IPS DF 4.7 (cell line): ENCODE data around the gene TGFBR1.

Experiments
- DNase-seq: peaks from one replicate; pipeline ENCODE4 v3.0.0-alpha.2; 2013; ENCODE audit warnings: low spot score; ENCODE audit errors: extremely low read depth

TGFBR1 gene

GRCh38 chr9:99167694-99168093 lies 62.8 kb downstream of the TGFBR1 start:
- no peak for DNase-seq

DNA sequence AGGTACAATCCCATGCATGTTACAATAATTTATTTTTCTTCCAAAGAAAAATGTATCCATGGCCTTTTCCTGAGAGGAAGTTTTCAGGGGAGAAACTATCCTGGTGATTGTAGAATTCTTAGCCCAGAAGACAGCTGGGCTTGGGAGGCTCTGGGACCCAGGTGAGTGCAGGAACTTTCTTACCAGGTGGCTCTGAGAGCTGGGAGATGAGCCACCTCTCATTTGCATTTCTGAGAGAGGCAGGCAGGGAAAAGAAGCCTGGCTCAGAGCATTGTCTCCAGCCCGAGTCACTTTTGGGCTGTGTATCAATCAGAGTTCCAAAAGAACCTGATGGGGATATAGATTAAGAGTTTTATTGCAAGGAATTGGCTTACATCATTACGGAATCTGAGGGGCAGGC lies 64.2 kb downstream of the TGFBR1 start:
- no peak for DNase-seq

- DNase-seq, result no peak
Observed at GRCh38 chr9:99169982-99170761, 65.3 kb downstream of the TGFBR1 start.

- DNase-seq, result no peak
Observed at GRCh38 chr9:99171225-99172123, 66.6 kb downstream of the TGFBR1 start.

DNA sequence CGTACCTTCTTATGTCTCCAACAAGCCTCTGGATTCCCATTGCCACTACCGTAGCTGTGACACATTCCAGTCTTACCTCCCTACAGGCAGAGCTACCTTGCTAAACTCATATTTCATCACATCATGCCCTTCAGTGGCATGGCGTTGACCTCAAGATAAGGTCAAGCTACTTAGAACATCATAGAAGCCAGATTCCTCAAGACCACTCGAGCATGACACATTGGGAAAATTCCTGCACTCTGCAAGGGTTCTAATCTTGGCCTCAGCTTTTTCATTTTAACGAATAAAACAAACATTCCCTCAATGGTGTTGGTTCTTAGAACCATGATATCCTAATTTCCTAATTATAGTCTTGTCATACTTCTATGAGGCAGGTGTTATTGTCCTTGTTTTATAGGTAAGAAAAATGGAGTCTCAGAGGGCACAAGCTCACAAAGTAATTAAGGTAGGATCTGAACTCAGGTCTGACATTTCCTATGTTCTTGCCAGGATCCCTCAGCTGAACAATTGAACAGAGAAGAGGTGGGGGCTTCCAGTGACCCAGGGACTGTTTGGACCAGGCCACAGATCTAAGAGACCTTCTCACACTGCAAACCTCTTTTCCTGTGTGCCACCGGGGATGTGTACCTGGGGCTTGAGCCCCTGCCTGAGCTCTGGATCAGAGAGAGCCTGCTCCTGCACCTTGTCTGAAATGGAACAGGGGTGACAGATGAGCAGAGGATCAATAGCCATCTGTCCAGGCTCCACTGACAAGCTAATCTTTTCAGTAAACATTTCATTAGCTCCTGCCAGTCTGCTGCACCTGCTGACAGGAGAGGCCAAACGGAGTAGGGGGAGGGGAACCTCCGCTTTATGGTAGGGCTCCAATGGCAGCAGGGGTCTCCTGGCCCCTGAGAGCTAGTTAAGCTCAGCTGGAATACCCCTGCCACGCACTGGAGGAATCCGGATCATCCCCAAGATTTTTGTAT lies 67.5 kb downstream of the TGFBR1 start:
- DNase-seq, result no peak

DNA sequence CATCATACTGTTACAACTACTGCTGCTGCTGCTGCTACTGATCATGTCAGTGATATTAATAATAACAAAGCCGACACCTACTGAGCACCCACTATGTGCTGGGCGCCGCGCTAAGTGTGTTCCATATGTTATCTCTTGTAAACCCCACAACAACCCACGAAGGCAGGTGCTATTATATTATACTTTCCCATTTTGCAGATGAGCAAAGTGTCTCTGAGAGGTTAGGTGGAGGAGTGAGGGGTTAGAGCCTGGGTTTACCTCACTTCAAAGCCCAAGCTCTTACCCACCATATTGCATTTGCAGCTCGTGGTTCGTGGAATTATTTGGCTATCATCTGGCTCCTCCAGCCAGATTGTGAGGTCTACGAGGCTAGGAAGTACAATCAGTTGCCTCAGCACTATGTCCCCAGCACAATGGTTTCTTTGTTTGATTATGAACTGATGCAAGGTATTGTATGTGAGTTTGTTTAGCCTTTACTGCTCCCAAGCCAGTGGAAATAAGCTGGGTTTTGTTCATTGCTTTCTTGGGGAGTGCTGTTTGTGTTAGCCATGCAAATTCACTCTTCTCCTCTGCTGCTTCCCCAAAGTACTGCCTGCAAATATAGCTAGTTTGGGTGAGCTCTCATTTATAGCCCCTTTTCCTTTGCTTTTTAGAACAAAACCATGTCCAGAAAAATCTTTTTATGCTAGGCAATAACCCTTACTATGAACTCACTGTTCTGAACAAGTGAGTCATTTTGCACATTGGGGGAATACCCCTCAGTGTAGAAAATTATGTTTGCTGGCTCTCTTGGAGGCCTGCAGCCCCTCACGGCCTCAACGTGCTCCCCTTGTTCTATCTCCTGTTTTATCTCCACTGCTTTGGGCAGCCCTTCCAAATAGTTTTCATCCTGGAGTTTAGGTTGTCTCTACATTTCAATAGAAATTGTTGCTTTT lies 68.9 kb downstream of the TGFBR1 start:
- no peak for DNase-seq

DNA sequence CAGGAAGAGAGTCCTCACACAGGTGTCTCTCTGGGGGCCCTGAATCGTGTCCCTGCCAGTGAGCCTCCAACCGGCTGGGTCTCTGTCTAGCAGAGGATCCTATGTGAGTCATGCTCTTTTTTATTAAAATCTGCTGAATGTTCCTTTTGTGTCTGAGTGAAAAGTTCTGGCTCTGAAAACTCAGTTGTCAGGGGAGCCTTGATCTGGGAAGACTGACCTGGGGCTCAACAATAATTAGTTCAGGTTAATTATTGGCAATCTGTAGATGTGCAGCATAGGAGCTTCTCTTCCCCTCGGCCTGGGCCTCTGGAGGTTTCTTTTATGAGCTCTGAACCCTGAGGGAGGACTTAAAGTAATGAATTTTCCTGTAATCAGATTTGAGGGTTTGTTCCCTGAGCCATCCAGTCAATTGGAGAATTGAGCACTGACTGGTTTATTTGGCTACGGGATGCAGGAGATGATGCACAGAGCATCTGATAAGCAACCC lies 71.7 kb downstream of the TGFBR1 start:
- DNase-seq, result no peak

DNA sequence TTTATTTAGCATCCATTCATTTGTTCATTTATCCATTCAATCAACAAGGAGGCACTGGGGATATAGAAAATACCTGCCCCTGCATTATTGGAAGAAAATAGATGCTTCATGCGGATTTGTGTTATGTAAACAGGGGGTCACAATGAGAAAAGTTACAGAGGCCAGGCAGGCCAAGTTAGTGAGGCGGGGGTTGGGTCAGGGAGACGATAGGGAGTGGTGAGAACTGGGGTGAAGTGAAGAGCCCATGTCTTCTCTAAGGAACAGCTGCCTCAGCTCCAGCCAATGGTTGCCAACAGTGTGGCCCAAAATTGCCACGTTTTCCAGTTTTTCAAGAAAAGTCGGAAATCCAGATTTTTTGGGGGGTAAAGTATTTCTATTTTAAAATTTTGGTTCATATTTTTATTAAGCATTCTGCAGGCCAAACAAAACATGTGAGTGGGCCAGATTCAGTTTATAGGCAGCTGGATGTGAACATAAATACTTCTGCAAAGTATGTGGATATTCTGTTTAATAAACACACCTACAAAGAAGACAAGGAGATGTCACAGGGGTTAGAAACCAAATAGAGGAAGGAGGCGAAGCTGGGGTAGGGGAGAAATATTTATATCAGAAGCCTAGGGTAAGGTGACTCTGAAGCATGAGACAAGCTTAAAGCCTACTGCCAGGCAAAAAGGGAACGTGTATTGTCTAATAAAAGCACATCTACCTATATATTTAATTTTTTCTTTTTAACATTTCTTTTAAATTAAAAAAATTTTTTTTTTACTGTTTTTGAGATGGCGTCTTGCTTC lies 72.9 kb downstream of the TGFBR1 start:
- DNase-seq, result no peak

GRCh38 chr9:99178912-99179872 lies 74.3 kb downstream of the TGFBR1 start:
- no peak for DNase-seq

DNA sequence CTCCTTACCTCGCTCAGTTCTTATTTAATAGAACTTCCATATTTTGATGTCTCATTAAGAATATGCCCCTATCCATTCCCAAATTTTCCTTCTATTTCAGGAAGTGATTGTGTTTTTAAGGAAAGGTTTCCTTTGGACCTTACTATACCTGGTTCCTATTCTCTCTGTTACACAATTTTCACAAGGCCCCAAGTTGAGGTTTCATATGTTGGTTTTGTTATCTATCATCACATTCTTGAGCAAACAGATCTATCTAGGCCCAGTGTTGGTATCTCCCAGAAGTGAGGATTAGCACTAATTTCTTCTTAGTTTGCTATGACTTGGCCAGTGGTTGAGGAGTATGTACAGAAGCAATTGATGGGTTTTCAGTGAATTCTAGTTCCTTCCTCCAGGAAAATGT lies 75.3 kb downstream of the TGFBR1 start:
- DNase-seq, result no peak

- DNase-seq, result no peak
Observed at GRCh38 chr9:99180662-99181061, 75.7 kb downstream of the TGFBR1 start.

- DNase-seq, result no peak
Observed at GRCh38 chr9:99181206-99181605, 76.3 kb downstream of the TGFBR1 start.

DNA sequence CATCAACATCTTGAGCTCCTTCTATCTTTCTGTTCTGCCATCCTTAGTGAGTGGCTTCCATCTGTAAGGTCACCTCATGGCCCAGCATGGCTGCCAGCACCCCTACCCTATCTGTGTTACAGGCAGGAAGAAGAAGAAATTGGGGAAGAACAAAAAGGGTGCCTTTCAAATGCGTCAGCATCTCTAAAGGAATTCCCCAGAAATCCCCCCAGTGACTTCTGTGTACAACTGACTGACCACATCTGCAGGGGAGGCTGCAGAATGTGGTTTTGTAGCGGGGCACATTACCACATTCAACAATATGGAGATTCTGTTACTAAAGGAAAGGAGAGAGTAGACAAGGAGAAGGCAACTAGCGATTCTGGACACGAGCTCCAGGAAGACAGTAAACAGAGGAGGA lies 76.7 kb downstream of the TGFBR1 start:
- DNase-seq, result no peak

GRCh38 chr9:99182356-99182755 lies 77.4 kb downstream of the TGFBR1 start:
- no peak for DNase-seq

GRCh38 chr9:99183616-99184015 lies 78.7 kb downstream of the TGFBR1 start:
- no peak for DNase-seq

DNA sequence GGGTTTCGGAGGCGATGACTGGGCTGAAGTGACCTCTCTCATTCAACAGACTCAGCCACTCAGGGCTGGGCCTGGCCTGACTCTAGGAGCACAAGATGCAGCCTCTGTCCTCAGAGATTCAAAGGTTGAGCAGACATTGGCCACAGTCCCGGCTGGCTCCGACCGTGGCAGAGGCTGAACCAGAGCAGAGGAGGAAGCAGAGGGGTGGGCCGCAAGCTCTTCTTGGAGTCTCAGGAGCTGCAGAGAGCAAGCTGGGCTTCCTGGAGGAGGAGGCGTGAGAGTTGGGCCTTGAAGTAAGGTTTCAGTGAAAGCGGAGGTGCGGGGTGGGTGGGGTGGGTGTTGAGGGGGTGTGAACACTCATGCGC lies 79.2 kb downstream of the TGFBR1 start:
- DNase-seq, result no peak

- DNase-seq, result peak; percentile 93
Observed at GRCh38 chr9:99184475-99185347, 79.8 kb downstream of the TGFBR1 start.

DNA sequence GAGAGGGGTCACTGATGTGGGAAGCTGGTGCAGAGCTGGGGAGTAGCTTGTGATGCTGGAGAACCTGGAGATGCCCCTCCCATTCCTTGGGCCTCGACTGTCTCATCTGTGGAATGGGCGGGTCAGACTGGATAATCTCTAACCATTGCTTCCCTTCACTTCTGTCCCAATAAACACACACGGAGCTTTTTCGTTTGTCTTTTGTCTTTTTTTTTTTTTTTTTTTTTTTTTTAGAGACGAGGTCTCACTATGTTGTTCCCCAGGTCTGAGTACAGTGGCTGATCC lies 80.4 kb downstream of the TGFBR1 start:
- DNase-seq, result no peak
